ENCODE results near the gene ASPG.

- no peak for TF ChIP-seq SIN3A (IDR thresholded peaks at IDR 0.05; ENCODE audit: borderline replicate concordance, insufficient read depth, low read length)
- TF ChIP-seq TAF1 (IDR thresholded peaks at IDR 0.05; ENCODE audit: borderline replicate concordance, insufficient read depth, low read length): no peak
- TF ChIP-seq REST (IDR thresholded peaks at IDR 0.05; ENCODE audit: insufficient read depth in 1 of 2, low read depth in 2 of 2, low read length in 2 of 2): peak; percentile 65 to 88
These were observed 47.5 kb downstream of the ASPG start for GRCh38 chr14:104132981-104133380.

All from PFSK-1 (cell line).